Measurements from ENCODE around the gene DNASE1L2.

The DNASE1L2 gene

GRCh38 chr16:2235234-2235651, 1.0 kb upstream of the DNASE1L2 start:
- CTCF ChIA-PET, result no interaction called here
- POLR2A ChIA-PET, result no interaction called here
- no peak for DNase-seq (ENCODE audit: extremely low spot score)
- TF ChIP-seq CTCF (IDR thresholded peaks at IDR 0.05; ENCODE audit: control extremely low read depth, extremely low read depth, low read depth, missing control alignments), result no peak

GRCh38 chr16:2235695-2236336, 428 bp upstream of the DNASE1L2 start:
- no peak for DNase-seq (ENCODE audit: extremely low spot score)
- POLR2A ChIA-PET, result no interaction called here
- TF ChIP-seq CTCF (IDR thresholded peaks at IDR 0.05; ENCODE audit: control extremely low read depth, extremely low read depth, low read depth, missing control alignments), result no peak
- CTCF ChIA-PET, result no interaction called here

DNA sequence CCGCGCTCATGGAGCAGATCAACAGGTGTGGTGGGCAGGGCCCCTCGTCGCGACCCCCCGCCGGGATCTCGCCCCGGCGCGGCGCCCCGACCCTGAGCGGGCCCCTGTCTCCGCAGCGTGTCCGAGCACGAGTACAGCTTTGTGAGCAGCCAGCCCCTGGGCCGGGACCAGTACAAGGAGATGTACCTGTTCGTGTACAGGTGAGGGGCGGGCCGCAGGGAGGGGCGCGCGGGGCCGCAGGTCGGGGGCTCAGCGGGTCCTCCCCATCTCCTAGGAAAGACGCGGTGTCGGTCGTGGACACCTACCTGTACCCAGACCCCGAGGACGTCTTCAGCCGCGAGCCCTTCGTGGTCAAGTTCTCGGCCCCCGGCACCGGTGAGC, 848 bp downstream of the DNASE1L2 start:
- ChIA-PET CTCF (no interaction called here), POLR2A (interaction anchor here (1.2 kb wide), 1 partner anchor 82 kb away, joined by 3 read pairs; the partner anchor contains the start of gene TRAF7)
- TF ChIP-seq CTCF (IDR thresholded peaks at IDR 0.05; ENCODE audit: control extremely low read depth, extremely low read depth, low read depth, missing control alignments), result no peak
- DNase-seq (ENCODE audit: extremely low spot score), result no peak

GRCh38 chr16:2237493-2238149, 1.4 kb downstream of the DNASE1L2 start:
- no peak for DNase-seq (ENCODE audit: extremely low spot score)
- no peak for TF ChIP-seq CTCF (IDR thresholded peaks at IDR 0.05; ENCODE audit: control extremely low read depth, extremely low read depth, low read depth, missing control alignments)
- CTCF ChIA-PET, result interaction anchor here (1.2 to 1.4 kb wide), 2 partner anchors 14 to 234 kb away, joined by 3 to 4 read pairs; partner anchors contain the start of gene ECI1
- POLR2A ChIA-PET, result interaction anchor here (1.2 kb wide), 1 partner anchor 82 kb away, joined by 3 read pairs; the partner anchor contains the start of gene TRAF7

DNA sequence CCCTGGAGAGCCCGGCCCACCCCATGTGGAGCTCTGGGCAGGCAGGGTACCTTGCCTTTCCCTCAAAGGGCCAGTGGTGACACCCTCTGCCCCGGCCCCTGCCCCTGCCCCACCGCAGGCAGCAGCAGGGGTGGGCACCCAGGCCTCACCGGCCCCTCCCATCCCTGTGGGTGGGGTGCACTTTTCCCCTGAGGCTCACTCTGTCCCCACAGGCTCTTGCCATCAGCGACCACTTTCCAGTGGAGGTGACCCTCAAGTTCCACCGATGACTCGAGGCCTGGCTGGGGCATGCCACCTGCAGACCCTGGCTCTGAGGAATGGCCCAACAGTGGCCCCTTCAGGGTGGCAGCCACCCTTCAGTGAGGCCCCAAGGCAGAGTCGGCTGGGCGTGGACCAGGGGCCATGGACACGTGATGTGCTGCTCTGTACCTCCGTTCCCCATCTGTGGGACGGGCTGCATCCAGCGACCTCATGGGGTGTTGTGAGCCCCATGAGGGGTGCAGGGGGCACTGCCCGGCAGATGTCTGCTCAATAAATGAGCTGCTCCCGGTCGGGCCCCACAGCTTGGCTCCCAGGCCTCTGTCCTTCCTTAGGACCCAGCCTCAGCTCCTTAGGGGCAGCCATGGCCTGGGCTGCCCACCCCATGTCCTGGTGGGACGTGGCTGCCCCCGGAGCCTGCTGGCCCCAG, 2.0 kb downstream of the DNASE1L2 start:
- CTCF ChIA-PET, result interaction anchor here (1.2 to 1.4 kb wide), 2 partner anchors 13 to 234 kb away, joined by 3 to 4 read pairs; partner anchors contain the start of gene ECI1
- no peak for TF ChIP-seq CTCF (IDR thresholded peaks at IDR 0.05; ENCODE audit: control extremely low read depth, extremely low read depth, low read depth, missing control alignments)
- no peak for DNase-seq (ENCODE audit: extremely low spot score)
- POLR2A ChIA-PET, result interaction anchor here (0.6 to 0.7 kb wide), 2 partner anchors 83 to 250 kb away, joined by 3 to 4 read pairs; partner anchors contain the start of gene TRAF7
